G401.6 (cell line): ENCODE data around the gene PTCH1.

Source experiments
- FAIRE-seq: peaks from 2 replicates; lab custom pipeline; 2012; peaks lifted over from hg19 to GRCh38; lab: Jason Lieb, UNC

PTCH1 gene

GRCh38 chr9:95497772-95498171 lies 19.0 kb downstream of the PTCH1 start:
- no peak for FAIRE-seq

DNA sequence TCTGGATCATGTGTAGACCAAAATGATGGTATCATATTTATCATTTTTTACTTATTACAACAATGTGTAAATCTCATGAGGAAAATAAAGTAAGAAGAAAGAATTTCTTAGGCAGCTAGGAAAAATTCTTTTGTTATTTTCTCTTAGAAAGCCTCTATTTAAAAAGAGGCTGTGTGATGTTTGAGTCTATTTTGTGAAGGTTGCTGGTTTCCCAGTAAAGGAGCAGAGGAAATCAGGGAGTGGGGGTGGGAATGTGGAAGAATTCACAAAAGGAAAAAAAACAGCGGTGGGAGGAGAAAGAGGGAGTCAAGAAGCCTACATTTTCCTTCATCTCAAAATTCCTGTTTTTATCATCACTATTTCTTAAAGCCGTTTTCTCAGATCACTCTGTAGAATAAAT lies 20.1 kb downstream of the PTCH1 start:
- no peak for FAIRE-seq

GRCh38 chr9:95495961-95496360 lies 20.8 kb downstream of the PTCH1 start:
- FAIRE-seq = no peak

- FAIRE-seq = no peak
These were observed 21.2 kb downstream of the PTCH1 start for GRCh38 chr9:95495529-95495928.

DNA sequence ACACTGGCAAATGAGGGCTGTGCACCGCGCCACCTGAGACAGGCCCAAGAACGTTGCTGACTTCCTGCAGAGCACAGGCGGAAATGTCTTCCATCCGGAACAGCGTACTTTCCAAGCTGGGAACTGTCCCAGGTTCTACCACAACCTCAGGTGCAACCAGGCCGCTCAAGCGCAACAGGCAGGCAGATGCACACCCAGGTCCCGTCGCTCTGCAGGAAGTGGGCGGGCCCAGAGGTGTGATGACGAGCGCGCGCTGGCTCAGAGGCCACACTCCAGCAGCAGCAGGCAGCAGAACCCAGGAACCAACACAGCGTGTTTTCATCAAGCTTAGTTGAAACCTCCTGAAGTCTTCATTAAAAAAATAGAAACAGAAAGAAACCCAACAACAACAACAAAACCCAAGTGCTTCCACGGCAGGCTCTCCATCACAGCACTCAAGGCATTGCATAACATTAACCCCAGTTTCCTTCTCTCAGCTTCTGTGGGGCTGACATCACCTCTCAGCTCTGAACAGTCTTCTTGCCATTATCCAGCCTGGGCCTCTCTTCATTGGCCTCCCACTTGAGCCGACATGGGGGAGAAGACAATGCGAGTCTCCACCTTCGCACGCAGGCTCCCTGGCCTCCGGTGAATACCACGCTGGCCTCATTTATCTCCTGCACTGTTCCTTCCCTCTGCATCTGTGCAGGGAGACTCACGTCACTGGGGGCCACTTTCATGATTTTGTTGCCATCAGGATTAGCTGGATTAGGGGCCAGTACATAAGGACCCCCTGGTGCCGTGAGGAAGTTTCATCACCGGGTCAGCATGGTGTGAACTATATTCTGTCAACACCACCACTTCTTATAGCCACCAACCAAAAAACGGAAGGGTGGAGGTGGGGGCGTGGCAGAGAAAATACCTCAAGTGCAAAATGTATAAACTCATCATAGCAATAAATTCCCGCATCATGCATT lies 22.1 kb downstream of the PTCH1 start:
- no peak for FAIRE-seq

GRCh38 chr9:95494022-95494415 lies 22.8 kb downstream of the PTCH1 start:
- FAIRE-seq = no peak

DNA sequence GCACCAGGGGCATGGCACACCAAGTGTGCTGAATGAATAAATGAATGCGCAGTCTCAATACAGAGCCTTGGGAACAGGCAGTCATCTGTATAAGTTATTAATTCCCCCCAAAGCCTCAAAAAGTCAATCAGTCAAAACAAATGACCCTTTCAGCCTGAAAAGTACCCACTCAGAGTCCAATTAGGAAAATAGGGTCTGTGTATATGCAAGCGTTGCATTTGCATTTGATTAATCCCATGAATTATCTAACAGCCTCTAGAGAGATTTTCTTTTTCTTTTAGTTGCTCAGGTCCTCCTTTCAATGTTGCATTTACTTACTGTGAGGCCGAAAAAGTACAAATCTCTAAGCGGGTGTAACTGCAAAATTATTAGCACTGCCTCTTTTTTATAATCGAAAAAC lies 23.4 kb downstream of the PTCH1 start:
- FAIRE-seq = no peak

- FAIRE-seq = no peak
These were observed 25.0 kb downstream of the PTCH1 start for GRCh38 chr9:95491543-95492320.

DNA sequence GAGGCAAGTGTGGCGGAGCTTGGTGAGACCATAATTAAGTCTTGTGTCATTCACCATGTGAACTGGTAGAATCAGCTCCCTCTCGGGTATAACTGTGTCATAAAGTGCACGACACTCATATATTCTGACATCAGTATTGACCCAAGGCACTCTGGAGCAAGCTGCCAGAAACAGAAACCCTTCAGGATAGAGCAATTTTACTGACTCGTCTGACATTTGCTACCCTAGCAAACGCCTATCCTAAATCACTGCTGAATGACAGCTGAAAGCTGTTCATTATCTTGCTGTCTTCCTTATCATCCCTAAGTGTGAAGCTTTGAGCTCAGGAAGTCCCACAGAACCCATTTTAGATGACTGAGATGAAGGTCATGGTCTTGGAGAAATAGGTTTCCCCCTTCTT lies 27.8 kb downstream of the PTCH1 start:
- FAIRE-seq = no peak

- no peak for FAIRE-seq
These were observed 30.5 kb downstream of the PTCH1 start for GRCh38 chr9:95486318-95486717.

GRCh38 chr9:95484225-95484624 lies 32.5 kb downstream of the PTCH1 start:
- no peak for FAIRE-seq

DNA sequence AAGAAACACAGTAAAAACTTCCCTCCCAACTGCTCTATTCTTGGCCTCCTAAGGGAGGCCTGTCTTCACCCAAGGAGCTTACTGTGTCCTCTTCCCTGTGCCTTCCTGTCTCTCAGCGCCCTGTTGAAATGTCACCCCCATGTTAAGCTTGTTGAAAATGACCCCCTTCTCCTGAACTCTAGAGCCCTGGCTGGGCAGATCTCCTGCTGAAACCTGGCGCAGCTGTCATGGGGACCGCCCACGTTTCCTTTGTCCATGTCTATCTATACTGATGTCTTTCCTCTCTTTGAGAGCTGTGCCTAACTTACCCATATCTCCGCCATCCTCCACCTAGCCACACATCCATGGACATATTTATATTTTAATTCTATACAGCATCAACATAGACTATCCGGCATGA lies 33.3 kb downstream of the PTCH1 start:
- no peak for FAIRE-seq

DNA sequence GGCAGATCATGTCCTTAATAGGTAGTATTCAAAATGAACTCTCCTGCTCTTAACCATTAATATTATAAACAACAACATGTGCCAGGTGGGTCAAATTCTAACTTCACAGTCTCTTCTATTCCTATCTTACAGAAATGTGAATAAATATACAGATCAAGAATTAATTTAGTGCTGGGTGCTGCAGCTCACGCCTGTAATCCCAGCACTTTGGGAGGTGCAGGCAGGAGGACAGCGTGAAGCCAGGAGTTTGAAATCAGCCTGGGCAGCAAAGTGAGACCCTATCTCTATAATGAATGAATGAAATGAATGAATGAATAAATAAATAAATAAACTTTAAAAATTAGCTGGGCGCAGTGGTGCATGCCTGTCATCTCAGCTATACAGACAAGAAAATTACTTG lies 34.1 kb downstream of the PTCH1 start:
- FAIRE-seq = no peak

GRCh38 chr9:95481000-95481399 lies 35.8 kb downstream of the PTCH1 start:
- FAIRE-seq = no peak

DNA sequence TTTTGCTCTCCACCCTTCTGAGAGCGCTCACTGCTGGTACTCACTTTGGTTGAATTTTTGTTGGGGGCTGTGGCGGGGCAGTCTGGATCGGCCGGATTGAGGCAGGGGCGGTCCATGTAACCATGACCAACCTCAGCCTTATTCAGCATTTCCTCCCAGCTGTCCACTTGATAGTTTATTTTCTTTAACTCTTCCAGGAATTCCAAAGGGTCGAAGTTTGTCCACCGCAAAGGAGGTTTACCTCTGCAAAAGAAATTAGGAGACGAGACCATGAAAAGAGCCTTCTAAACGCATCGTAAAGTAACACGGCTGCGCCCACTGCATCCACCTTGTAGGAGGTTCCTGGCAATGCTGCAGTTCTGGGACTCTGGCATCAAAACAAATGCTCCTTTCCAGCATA lies 36.4 kb downstream of the PTCH1 start:
- no peak for FAIRE-seq

GRCh38 chr9:95479330-95479729 lies 37.4 kb downstream of the PTCH1 start:
- no peak for FAIRE-seq

GRCh38 chr9:95478335-95478734 lies 38.4 kb downstream of the PTCH1 start:
- FAIRE-seq = no peak

- FAIRE-seq = no peak
These were observed 38.9 kb downstream of the PTCH1 start for GRCh38 chr9:95477885-95478284.

GRCh38 chr9:95477441-95477840 lies 39.3 kb downstream of the PTCH1 start:
- FAIRE-seq = no peak

- FAIRE-seq = no peak
These were observed 48.0 kb downstream of the PTCH1 start for GRCh38 chr9:95468791-95469190.

- FAIRE-seq = no peak
These were observed 51.7 kb downstream of the PTCH1 start for GRCh38 chr9:95465115-95465514.

DNA sequence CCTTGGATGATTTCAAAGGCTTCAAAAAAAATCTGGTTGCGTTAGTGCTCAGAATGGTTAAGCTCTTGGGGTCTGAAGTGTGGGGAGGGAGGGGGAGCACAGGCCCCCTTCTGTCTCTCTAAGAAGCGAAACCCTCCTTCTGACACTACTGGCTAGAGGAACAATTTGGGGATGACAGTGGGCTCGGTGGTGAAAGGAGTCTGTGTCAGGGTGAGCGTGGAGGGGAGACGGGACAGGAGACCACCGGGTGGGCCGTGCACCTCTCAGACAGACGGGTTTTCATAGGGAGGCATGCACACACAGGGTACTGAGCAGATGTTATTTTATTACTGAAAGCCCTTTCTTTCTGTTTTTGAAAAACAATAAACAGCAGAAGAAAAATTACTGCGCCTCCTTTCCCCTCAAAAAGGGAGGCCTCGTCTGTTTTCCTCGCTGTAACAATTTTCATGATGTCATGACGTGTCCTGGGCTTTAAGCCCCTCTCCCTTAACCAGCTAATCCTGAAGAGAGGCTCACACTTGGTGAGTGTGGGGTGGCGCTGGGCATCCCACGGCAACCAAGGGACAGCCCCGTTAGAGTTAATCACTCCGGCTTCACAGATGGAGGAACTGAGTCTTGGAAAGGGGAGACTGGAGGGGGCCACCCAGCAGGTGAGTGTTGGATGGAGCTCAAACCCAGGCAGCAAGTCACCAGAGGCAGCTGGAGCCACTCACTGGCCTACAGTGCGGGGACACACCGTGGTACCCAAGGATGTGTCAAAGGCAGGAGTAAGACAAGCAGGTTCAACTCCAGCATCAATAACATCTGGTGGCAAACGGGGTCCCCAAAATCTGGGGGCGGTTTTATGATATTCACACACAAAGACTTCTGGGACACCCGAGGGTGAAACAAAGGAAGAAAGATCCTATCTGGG lies 53.4 kb downstream of the PTCH1 start:
- no peak for FAIRE-seq
